ENCODE data around the gene CPA5. TPM values are rescaled to one million over a fixed set of nuclear protein-coding genes. Genes with fewer than 3 reads are reported as not detected.
A peak's percentile ranks its signal among the peaks of the same experiment; 100 is the strongest.

Gene CPA5
- total and polyA plus RNA-seq, 9 of the 15 experiments (the other 6 are each of a cell fraction or from before 2014, with no cell fraction given), result 0.13 to 2.4 (median 0.91) TPM

- H3K9ac ChIP-seq (ENCODE audit: insufficient read depth in 1 of 2, low read depth in 2 of 2, low read length in 2 of 2), result no peak overlapping the region
- no peaks in the 10 kb centered on the region for H4K20me1 ChIP-seq (replicated peaks; ENCODE audit: control insufficient read depth, insufficient read depth, low read length)
- intact Hi-C loops (cut with micrococcal nuclease) (no loop called here), in situ Hi-C loops (cut with MboI) (no loop called here)
- CTCF ChIA-PET (ENCODE audit: low intra/inter-chr PET ratio), result interaction anchor here (0.5 kb wide), 1 partner anchor 707 kb away, joined by 3 read pairs; no protein-coding TSS in a partner anchor
- ATAC-seq, result no peak
- H3K79me2 ChIP-seq (ENCODE audit: control insufficient read depth, insufficient read depth, low read length), result no peaks in the 10 kb centered on the region
- no peak for FAIRE-seq
- no peak for TF ChIP-seq ZNF318 (IDR thresholded peaks at IDR 0.05; ENCODE audit: borderline replicate concordance in 1 of 2, low read depth in 1 of 2)
- TF ChIP-seq ZNF12 (CRISPR knock-in tag; IDR thresholded peaks at IDR 0.05), result 0 out of 2 replicates have a peak, but pooled peaks have one; percentile 40
- no peak for TF ChIP-seq PYGO2 (tag; IDR thresholded peaks at IDR 0.05)
- 0 out of 2 replicates have a peak, but pooled peaks have one; percentile 76 for TF ChIP-seq CBFB (CRISPR knock-in tag; IDR thresholded peaks at IDR 0.05)
- no peak for DNase-seq (ENCODE audit: extremely low read depth in 1 of 4, low spot score in 3 of 4)
- H3K36me3 ChIP-seq (ENCODE audit: control insufficient read depth, insufficient read depth, low read length), result no peaks in the 10 kb centered on the region
- H3K27me3 ChIP-seq (ENCODE audit: control insufficient read depth in 2 of 2, insufficient read depth in 2 of 2, low read length in 2 of 2), result peaks cover 50 to 83% of the 10 kb centered on the region in 2 experiments
- H3K9me3 ChIP-seq (replicated peaks; ENCODE audit: control insufficient read depth, insufficient read depth, low read depth, low read length), result no peaks in the 10 kb centered on the region
- H3K4me3 ChIP-seq, result no peak overlapping the region
- POLR2A ChIA-PET, result interaction anchor here (0.6 to 1.1 kb wide), 2 partner anchors 9 to 12 kb away, joined by 3 read pairs; no protein-coding TSS in a partner anchor
- 0 out of 5 replicates have a peak, but pooled peaks cover 0 to 3% of the 10 kb centered on the region in 2 experiments for H3K4me1 ChIP-seq (replicated peaks in 1 of 2; ENCODE audit: control insufficient read depth in 2 of 2, insufficient read depth in 2 of 2, low read length in 2 of 2)
- BruUV-seq (replicated peaks), result no TSS peak
- H3K27ac ChIP-seq (ENCODE audit: extremely low read depth, low read depth, low read length), result no peak overlapping the region
- H3K9me1 ChIP-seq (ENCODE audit: control insufficient read depth, insufficient read depth, low read length), result no peaks in the 10 kb centered on the region
- no peak overlapping the region for H2AFZ ChIP-seq (ENCODE audit: low read depth, low read length)
- WGBS (ENCODE audit: insufficient coverage, low coverage, missing lambda C conversion rate), result 2% methylated on average over 16 of the region's 16 CpGs
- H3K4me2 ChIP-seq (ENCODE audit: insufficient read depth, low read length), result no peak overlapping the region
Measured at GRCh38 chr7:130349911-130350782, 5.5 kb downstream of the CPA5 start.

All from K562 (cell line).